OCI-LY1 (cell line): ENCODE results near the gene CACNA2D3.

Experiments used
- H2AFZ ChIP-seq: fragments of 200-600 bp; sonication (generic), shearing (Covaris generic); 2 replicates; pipeline ENCODE4 v1.6.0; 2014; ENCODE audit warnings: antibody characterized with exemption, mild to moderate bottlenecking, low read length
- H3F3A ChIP-seq: fragments of 200-600 bp; sonication (generic), shearing (Covaris generic); 2 replicates; pipeline ENCODE4 v1.6.0; 2014; ENCODE audit warnings: mild to moderate bottlenecking, antibody characterized with exemption, low read length, moderate library complexity; ENCODE audit not compliant: insufficient read depth
- H3K27ac ChIP-seq: fragments of 200-600 bp; sonication (generic); 2 replicates; pipeline ENCODE4 v1.5.1; 2014; ENCODE audit warnings: low read length, mixed run types, mild to moderate bottlenecking, low read depth; ENCODE audit not compliant: poor library complexity, severe bottlenecking
- H3K27me3 ChIP-seq: fragments of 200-600 bp; sonication (generic); 2 replicates; pipeline ENCODE4 v1.6.0; 2014; ENCODE audit warnings: antibody characterized with exemption, mild to moderate bottlenecking, low read length, moderate library complexity; ENCODE audit not compliant: insufficient read depth
- H3K36me3 ChIP-seq: fragments of 200-600 bp; sonication (generic); 2 replicates; pipeline ENCODE4 v1.6.1; 2014; ENCODE audit warnings: mild to moderate bottlenecking, antibody characterized with exemption, low read length, moderate library complexity, mixed read lengths; ENCODE audit not compliant: insufficient read depth
- H3K4me1 ChIP-seq: fragments of 200-600 bp; sonication (generic); 2 replicates; pipeline ENCODE4 v1.5.1; 2014; ENCODE audit warnings: mild to moderate bottlenecking, low read length, moderate library complexity; ENCODE audit not compliant: insufficient read depth, severe bottlenecking
- H3K4me2 ChIP-seq: fragments of 200-600 bp; sonication (generic), shearing (Covaris generic); 2 replicates; pipeline ENCODE4 v1.6.1; 2014; ENCODE audit warnings: low read length
- H3K4me3 ChIP-seq: fragments of 200-600 bp; sonication (generic); 2 replicates; pipeline ENCODE4 v1.5.1; 2014; ENCODE audit warnings: low read length, low read depth, mild to moderate bottlenecking, mixed read lengths; ENCODE audit not compliant: poor library complexity, severe bottlenecking
- H3K79me2 ChIP-seq: fragments of 200-600 bp; shearing (Covaris generic); 2 replicates; pipeline ENCODE4 v1.6.1; 2016; ENCODE audit warnings: mixed run types, low read length, mixed read lengths; ENCODE audit not compliant: insufficient read depth
- H3K9ac ChIP-seq: fragments of 200-600 bp; sonication (generic), shearing (Covaris generic); 2 replicates; pipeline ENCODE4 v1.6.1; 2014; ENCODE audit warnings: mild to moderate bottlenecking, low read length, mixed read lengths
- H3K9me2 ChIP-seq: fragments of 200-600 bp; sonication (generic), shearing (Covaris generic); 2 replicates; pipeline ENCODE4 v1.6.1; 2014; ENCODE audit warnings: low read depth, mild to moderate bottlenecking, low read length, mixed read lengths
- H3K9me3 ChIP-seq: fragments of 200-600 bp; shearing (Covaris generic); 2 replicates; pipeline ENCODE4 v1.6.1; 2014; ENCODE audit warnings: low read length, mixed read lengths
- H4K20me1 ChIP-seq: fragments of 200-600 bp; sonication (generic), shearing (Covaris generic); 2 replicates; pipeline ENCODE4 v1.6.0; 2016; ENCODE audit warnings: mild to moderate bottlenecking, low read length; ENCODE audit not compliant: insufficient read depth
- CTCF ChIP-seq: fragments of 200-600 bp; sonication (generic), shearing (Covaris generic); IDR thresholded peaks from 2 replicates; pipeline ENCODE4 v1.5.1; 2017; ENCODE audit warnings: mild to moderate bottlenecking, antibody characterized with exemption, low read length, moderate library complexity, mixed read lengths
- EZH2 ChIP-seq: fragments of 200-600 bp; sonication (generic), shearing (Covaris generic); IDR thresholded peaks from 2 replicates; pipeline ENCODE4 v1.8.0; 2017; ENCODE audit warnings: borderline replicate concordance, mixed run types, mild to moderate bottlenecking, antibody characterized with exemption, low read length, moderate library complexity, mixed read lengths

CACNA2D3 gene

GRCh38 chr3:54178376-54178775 lies 56.0 kb downstream of the CACNA2D3 start:
- H3K4me1 ChIP-seq, result no peaks in the 10 kb centered on the region
- H2AFZ ChIP-seq, result no peak overlapping the region
- H3K27ac ChIP-seq, result no peak overlapping the region
- TF ChIP-seq CTCF (no peak), EZH2 (no peak)
- no peak overlapping the region for H3K4me2 ChIP-seq
- H3F3A ChIP-seq, result no peaks in the 10 kb centered on the region
- no peaks in the 10 kb centered on the region for H3K9me3 ChIP-seq
- H3K4me3 ChIP-seq, result no peak overlapping the region
- no peaks in the 10 kb centered on the region for H3K79me2 ChIP-seq
- H4K20me1 ChIP-seq, result no peaks in the 10 kb centered on the region
- H3K9ac ChIP-seq, result no peak overlapping the region
- no peaks in the 10 kb centered on the region for H3K9me2 ChIP-seq
- no peaks in the 10 kb centered on the region for H3K27me3 ChIP-seq
- no peaks in the 10 kb centered on the region for H3K36me3 ChIP-seq

- H3K9me2 ChIP-seq, result no peaks in the 10 kb centered on the region
- no peak overlapping the region for H2AFZ ChIP-seq
- TF ChIP-seq CTCF (no peak), EZH2 (no peak)
- H3K9me3 ChIP-seq, result no peaks in the 10 kb centered on the region
- H3K36me3 ChIP-seq, result no peaks in the 10 kb centered on the region
- no peaks in the 10 kb centered on the region for H4K20me1 ChIP-seq
- H3K27me3 ChIP-seq, result no peaks in the 10 kb centered on the region
- no peak overlapping the region for H3K4me3 ChIP-seq
- H3K4me1 ChIP-seq, result no peaks in the 10 kb centered on the region
- H3F3A ChIP-seq, result no peaks in the 10 kb centered on the region
- H3K79me2 ChIP-seq, result no peaks in the 10 kb centered on the region
- H3K27ac ChIP-seq, result no peak overlapping the region
- no peak overlapping the region for H3K9ac ChIP-seq
- no peak overlapping the region for H3K4me2 ChIP-seq
These were observed 58.6 kb downstream of the CACNA2D3 start for GRCh38 chr3:54180921-54181320.

GRCh38 chr3:54182242-54182641 lies 59.9 kb downstream of the CACNA2D3 start:
- TF ChIP-seq EZH2, result no peak
- no peak for TF ChIP-seq CTCF
- H3K4me3 ChIP-seq, result no peak overlapping the region
- no peak overlapping the region for H2AFZ ChIP-seq
- no peaks in the 10 kb centered on the region for H3F3A ChIP-seq
- no peaks in the 10 kb centered on the region for H3K27me3 ChIP-seq
- no peaks in the 10 kb centered on the region for H3K36me3 ChIP-seq
- H3K79me2 ChIP-seq, result no peaks in the 10 kb centered on the region
- no peaks in the 10 kb centered on the region for H3K9me2 ChIP-seq
- no peaks in the 10 kb centered on the region for H3K4me1 ChIP-seq
- H3K27ac ChIP-seq, result no peak overlapping the region
- H3K9me3 ChIP-seq, result no peaks in the 10 kb centered on the region
- H4K20me1 ChIP-seq, result no peaks in the 10 kb centered on the region
- no peak overlapping the region for H3K9ac ChIP-seq
- no peak overlapping the region for H3K4me2 ChIP-seq
